Measurements from ENCODE around the gene FSHR. TPM values are rescaled to one million over a fixed set of nuclear protein-coding genes. Genes with fewer than 3 reads are reported as not detected.

Gene FSHR
- total RNA-seq, 2 donors from 2014 or later: not detected

GRCh38 chr2:48952143-48952542, 202.2 kb downstream of the FSHR start:
- TF ChIP-seq CTCF (IDR thresholded peaks at IDR 0.05): no peak
- no peak for TF ChIP-seq POLR2A (IDR thresholded peaks at IDR 0.05)
- no peak for DNase-seq
- no peak for ATAC-seq
- no peaks in the 10 kb centered on the region for H3K36me3 ChIP-seq (replicated peaks in 1 of 2; ENCODE audit: insufficient read depth in 1 of 2, low read depth in 2 of 2)
- H3K4me1 ChIP-seq: no peaks in the 10 kb centered on the region
- no peaks in the 10 kb centered on the region for H3K27me3 ChIP-seq
- no peaks in the 10 kb centered on the region for H3K9me3 ChIP-seq
- WGBS, 2 donors: 61 to 77% methylated on average over 5 of the region's 5 CpGs
- no peak overlapping the region for H3K4me3 ChIP-seq
- intact Hi-C loops (cut with DNase I): no loop called here
- no peak overlapping the region for H3K27ac ChIP-seq

- WGBS, 2 donors: 34 to 35% methylated on average over 6 of the region's 6 CpGs
- H3K4me1 ChIP-seq: no peaks in the 10 kb centered on the region
- TF ChIP-seq POLR2A (IDR thresholded peaks at IDR 0.05): no peak
- TF ChIP-seq CTCF (IDR thresholded peaks at IDR 0.05): no peak
- ATAC-seq: no peak
- H3K9me3 ChIP-seq: no peaks in the 10 kb centered on the region
- no peak overlapping the region for H3K27ac ChIP-seq
- no peak overlapping the region for H3K4me3 ChIP-seq
- H3K27me3 ChIP-seq: no peaks in the 10 kb centered on the region
- no peak for DNase-seq
- H3K36me3 ChIP-seq (replicated peaks in 1 of 2; ENCODE audit: insufficient read depth in 1 of 2, low read depth in 2 of 2): no peaks in the 10 kb centered on the region
- intact Hi-C loops (cut with DNase I): no loop called here
These were observed 205.8 kb downstream of the FSHR start for GRCh38 chr2:48948400-48949125.

GRCh38 chr2:48946449-48947048, 207.8 kb downstream of the FSHR start:
- no peak for TF ChIP-seq POLR2A (IDR thresholded peaks at IDR 0.05)
- TF ChIP-seq CTCF (IDR thresholded peaks at IDR 0.05): peak; percentile 84 to 98 (median 90)
- DNase-seq: peak; percentile 43 to 53 (median 45)
- Histone ChIP-seq H3K27me3 (no peaks in the 10 kb centered on the region), H3K4me3 (no peak overlapping the region), H3K9me3 (no peaks in the 10 kb centered on the region), H3K4me1 (no peaks in the 10 kb centered on the region), H3K36me3 (replicated peaks in 1 of 2; ENCODE audit: insufficient read depth in 1 of 2, low read depth in 2 of 2) (no peaks in the 10 kb centered on the region), H3K27ac (no peak overlapping the region)
- WGBS, 2 donors: 39 to 44% methylated on average over 2 of the region's 2 CpGs
- ATAC-seq: peak; percentile 88
- intact Hi-C loops (cut with DNase I): no loop called here

GRCh38 chr2:48944956-48945355, 209.4 kb downstream of the FSHR start:
- WGBS, 2 donors: 56 to 64% methylated on average over 1 of the region's 1 CpG
- Histone ChIP-seq H3K27me3 (no peaks in the 10 kb centered on the region), H3K9me3 (no peaks in the 10 kb centered on the region), H3K27ac (no peak overlapping the region), H3K36me3 (replicated peaks in 1 of 2; ENCODE audit: insufficient read depth in 1 of 2, low read depth in 2 of 2) (no peaks in the 10 kb centered on the region), H3K4me1 (no peaks in the 10 kb centered on the region), H3K4me3 (no peak overlapping the region)
- TF ChIP-seq CTCF (IDR thresholded peaks at IDR 0.05) (no peak), POLR2A (IDR thresholded peaks at IDR 0.05) (no peak)
- ATAC-seq (no peak), DNase-seq (no peak)
- intact Hi-C loops (cut with DNase I): no loop called here

GRCh38 chr2:48943436-48943835, 210.9 kb downstream of the FSHR start:
- no peak overlapping the region for H3K27ac ChIP-seq
- H3K27me3 ChIP-seq: no peaks in the 10 kb centered on the region
- WGBS, 2 donors: 12 to 26% methylated on average over 3 of the region's 3 CpGs
- ATAC-seq (no peak), DNase-seq (no peak)
- intact Hi-C loops (cut with DNase I): no loop called here
- TF ChIP-seq CTCF (IDR thresholded peaks at IDR 0.05) (no peak), POLR2A (IDR thresholded peaks at IDR 0.05) (no peak)
- H3K9me3 ChIP-seq: no peaks in the 10 kb centered on the region
- no peaks in the 10 kb centered on the region for H3K4me1 ChIP-seq
- H3K4me3 ChIP-seq: no peak overlapping the region
- no peaks in the 10 kb centered on the region for H3K36me3 ChIP-seq (replicated peaks in 1 of 2; ENCODE audit: insufficient read depth in 1 of 2, low read depth in 2 of 2)
